Nucleus accumbens (tissue), 56 donors: ENCODE results near the gene PLIN5.

Experiments used
- DNase-seq, 56 donors: peaks; one replicate each; lab custom pipeline; 2025; lab: John Stamatoyannopoulos, UW

PLIN5 gene

GRCh38 chr19:4524808-4525562 lies 10.0 kb downstream of the PLIN5 start:
- DNase-seq = peak in 11 of 56 donors; percentile 1 to 49 (median 8)

- DNase-seq = peak in 8 of 56 donors; percentile 2 to 54 (median 14)
These were observed 11.5 kb downstream of the PLIN5 start for GRCh38 chr19:4523306-4524110.

GRCh38 chr19:4522291-4523002 lies 12.6 kb downstream of the PLIN5 start:
- DNase-seq = no peak

- DNase-seq = no peak
These were observed 13.2 kb downstream of the PLIN5 start for GRCh38 chr19:4521888-4522242.

- no peak for DNase-seq
These were observed 13.7 kb downstream of the PLIN5 start for GRCh38 chr19:4521170-4521887.

- peak in 10 of 56 donors; percentile 7 to 55 (median 21) for DNase-seq
These were observed 15.3 kb downstream of the PLIN5 start for GRCh38 chr19:4519521-4520277.

GRCh38 chr19:4519172-4519496 lies 15.9 kb downstream of the PLIN5 start:
- DNase-seq = no peak

GRCh38 chr19:4518345-4519171 lies 16.5 kb downstream of the PLIN5 start, which contains the start of gene PLIN4:
Gene PLIN4 (minus strand): TSS chr19:4518486. CDS start chr19:4518272, 214 bp downstream.
- peak in 45 of 56 donors; percentile 4 to 77 (median 33) for DNase-seq

GRCh38 chr19:4517451-4518057 lies 17.5 kb downstream of the PLIN5 start:
- no peak for DNase-seq

GRCh38 chr19:4516939-4517300 lies 18.1 kb downstream of the PLIN5 start:
- DNase-seq = peak in 6 of 56 donors; percentile 3 to 49 (median 12)

- DNase-seq = no peak
These were observed 18.7 kb downstream of the PLIN5 start for GRCh38 chr19:4516199-4516938.

GRCh38 chr19:4515732-4516131 lies 19.3 kb downstream of the PLIN5 start:
- no peak for DNase-seq

- DNase-seq = no peak
These were observed 21.8 kb downstream of the PLIN5 start for GRCh38 chr19:4513248-4513647.

GRCh38 chr19:4512070-4512469 lies 23.0 kb downstream of the PLIN5 start:
- no peak for DNase-seq

GRCh38 chr19:4511300-4512054 lies 23.5 kb downstream of the PLIN5 start:
- DNase-seq = no peak

GRCh38 chr19:4510435-4511255 lies 24.4 kb downstream of the PLIN5 start:
- no peak for DNase-seq
